ENCODE results near the gene PTGER1.

DNA sequence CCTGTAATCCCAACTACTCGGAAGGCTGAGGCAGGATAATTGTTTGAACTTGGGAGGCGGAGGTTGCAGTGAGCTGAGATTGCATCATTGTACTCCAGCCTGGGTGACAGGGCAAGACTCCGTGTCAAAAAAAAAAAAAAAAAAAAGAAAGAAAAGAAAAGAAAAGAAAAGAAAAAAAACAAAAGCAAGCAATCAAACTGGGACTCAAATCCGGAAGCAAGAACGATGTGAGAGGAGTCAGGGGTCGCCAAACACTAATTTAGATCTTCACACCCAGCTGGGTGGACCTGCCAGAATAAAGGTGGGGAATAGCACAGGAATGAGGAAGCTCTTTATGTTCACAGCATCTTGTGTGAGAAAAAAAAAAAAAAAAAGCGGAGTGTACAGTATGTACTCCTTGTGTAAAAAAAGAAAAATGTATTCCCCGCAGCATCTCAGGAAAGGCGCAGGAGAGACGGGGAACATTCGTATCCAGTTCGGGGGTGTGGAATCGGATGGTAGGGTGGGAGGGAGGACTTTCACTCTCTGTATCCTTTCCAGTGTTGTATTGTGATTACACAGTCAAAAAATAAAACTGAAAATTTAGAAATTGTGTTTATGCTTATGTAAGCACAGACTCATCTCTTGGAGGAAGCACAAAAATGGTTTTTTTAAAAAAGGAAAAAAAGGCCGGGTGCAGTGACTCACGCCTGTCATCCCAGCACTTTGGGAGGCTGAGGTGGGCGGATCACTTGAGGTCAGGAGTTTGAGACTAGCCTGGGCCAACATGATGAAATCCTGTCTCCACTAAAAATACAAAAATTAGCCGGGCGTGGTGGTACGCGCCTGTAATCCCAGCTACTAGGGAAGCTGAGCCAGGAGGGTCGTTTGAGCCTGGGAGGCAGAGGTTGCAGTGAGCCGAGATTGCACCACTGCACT, 35.4 kb upstream of the PTGER1 start:
- TF ChIP-seq, protein P1, sequence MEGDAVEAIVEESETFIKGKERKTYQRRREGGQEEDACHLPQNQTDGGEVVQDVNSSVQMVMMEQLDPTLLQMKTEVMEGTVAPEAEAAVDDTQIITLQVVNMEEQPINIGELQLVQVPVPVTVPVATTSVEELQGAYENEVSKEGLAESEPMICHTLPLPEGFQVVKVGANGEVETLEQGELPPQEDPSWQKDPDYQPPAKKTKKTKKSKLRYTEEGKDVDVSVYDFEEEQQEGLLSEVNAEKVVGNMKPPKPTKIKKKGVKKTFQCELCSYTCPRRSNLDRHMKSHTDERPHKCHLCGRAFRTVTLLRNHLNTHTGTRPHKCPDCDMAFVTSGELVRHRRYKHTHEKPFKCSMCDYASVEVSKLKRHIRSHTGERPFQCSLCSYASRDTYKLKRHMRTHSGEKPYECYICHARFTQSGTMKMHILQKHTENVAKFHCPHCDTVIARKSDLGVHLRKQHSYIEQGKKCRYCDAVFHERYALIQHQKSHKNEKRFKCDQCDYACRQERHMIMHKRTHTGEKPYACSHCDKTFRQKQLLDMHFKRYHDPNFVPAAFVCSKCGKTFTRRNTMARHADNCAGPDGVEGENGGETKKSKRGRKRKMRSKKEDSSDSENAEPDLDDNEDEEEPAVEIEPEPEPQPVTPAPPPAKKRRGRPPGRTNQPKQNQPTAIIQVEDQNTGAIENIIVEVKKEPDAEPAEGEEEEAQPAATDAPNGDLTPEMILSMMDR (IDR thresholded peaks at IDR 0.05) = no peak
- no peak for TF ChIP-seq POLR2A (IDR thresholded peaks at IDR 0.05)
- TF ChIP-seq POLR2AphosphoS5 (IDR thresholded peaks at IDR 0.05) = peak in 1 of 3 donors; percentile 73

All from breast epithelium (tissue), 3 donors.